K562 (cell line): ENCODE data around the gene FXYD3. TPM values are rescaled to one million over a fixed set of nuclear protein-coding genes. Genes with fewer than 3 reads are reported as not detected.

Experiments
- ATAC-seq: fragments of 200-7000 bp; cut with Tn5 transposase; 3 replicates; pipeline ENCODE4 v1.9.1; 2020; ENCODE audit warnings: moderate library complexity
- BruUV-seq: library from RNA; stranded (reverse); fragments of 400-500 nt; replicated peaks from 2 replicates; lab custom pipeline; 2021; lab: Mats Ljungman, UMichigan
- CTCF ChIA-PET: fragments of 300-600 bp; formaldehyde crosslinking; extraction: SDS; loops from one replicate; lab custom pipeline; 2021; ENCODE audit warnings: low intra/inter-chr PET ratio; lab: Yijun Ruan, JAX
- POLR2A ChIA-PET: fragments of 300-600, 350-650 bp; sonication (Branson Sonifier 250); formaldehyde crosslinking; extraction: SDS; loops from one replicate; lab custom pipeline; 2021; ENCODE audit warnings: antibody characterized with exemption, inconsistent platforms; lab: Yijun Ruan, JAX
- DNase-seq, 4 experiments: peaks; one replicate each; pipeline versions ENCODE4 v3.0.0 to v3.0.0-alpha.2; 2011 to 2018; ENCODE audit warnings: low spot score in 3 of 4, mixed read lengths in 3 of 4; ENCODE audit errors: extremely low read depth in 1 of 4
- FAIRE-seq: peaks from 2 replicates; lab custom pipeline; 2011; peaks lifted over from hg19 to GRCh38; lab: Jason Lieb, UNC
- H2AFZ ChIP-seq: 2 replicates; pipeline ENCODE4 v1.6.0; 2011; ENCODE audit warnings: low read depth, low read length, control low read depth, inconsistent platforms
- H3K27ac ChIP-seq: fragments of 200-600 bp; 3 replicates; pipeline ENCODE4 v1.8.0; 2011; ENCODE audit warnings: low read depth, mild to moderate bottlenecking, control low read depth, inconsistent platforms, low read length, moderate library complexity, mixed read lengths; ENCODE audit errors: extremely low read depth
- H3K27me3 ChIP-seq, 2 experiments: fragments of 300-600 bp in 1 of 2; 2 replicates in 1 of 2; 3 replicates in 1 of 2; pipeline versions ENCODE4 v1.6.0 to v1.8.0; 2011; ENCODE audit warnings: inconsistent platforms in 2 of 2, low read length in 2 of 2, mild to moderate bottlenecking in 1 of 2, mixed read lengths in 1 of 2, moderate library complexity in 1 of 2; ENCODE audit not compliant: control insufficient read depth in 2 of 2, insufficient read depth in 2 of 2
- H3K36me3 ChIP-seq: fragments of 300-600 bp; 3 replicates; pipeline ENCODE4 v1.8.0; 2011; ENCODE audit warnings: mild to moderate bottlenecking, low read length, inconsistent platforms; ENCODE audit not compliant: control insufficient read depth, insufficient read depth
- H3K4me1 ChIP-seq, 2 experiments: fragments of 200-600 bp in 1 of 2; replicated peaks in 1 of 2; 2 replicates in 1 of 2; 3 replicates in 1 of 2; pipeline versions ENCODE4 v1.5.1 to v1.8.0; 2011; ENCODE audit warnings: inconsistent platforms in 2 of 2, low read length in 2 of 2, mild to moderate bottlenecking in 1 of 2, mixed read lengths in 1 of 2, moderate library complexity in 1 of 2; ENCODE audit not compliant: control insufficient read depth in 2 of 2, insufficient read depth in 2 of 2
- H3K4me2 ChIP-seq: 2 replicates; pipeline ENCODE4 v1.6.1; 2011; ENCODE audit warnings: low read length, control low read depth, inconsistent platforms, mixed read lengths; ENCODE audit not compliant: insufficient read depth
- H3K4me3 ChIP-seq: fragments of 200-600 bp; sonication (generic), shearing (Covaris generic); 2 replicates; pipeline ENCODE4 v1.5.1; 2016; ENCODE audit warnings: control low read depth, inconsistent platforms
- H3K79me2 ChIP-seq: fragments of 200-600 bp; 3 replicates; pipeline ENCODE4 v1.8.0; 2011; ENCODE audit warnings: low read length, inconsistent platforms; ENCODE audit not compliant: control insufficient read depth, insufficient read depth
- H3K9ac ChIP-seq, 2 experiments: 2 replicates each; pipeline versions ENCODE4 v1.6.0 to v1.6.1; 2011; ENCODE audit warnings: low read depth in 2 of 2, low read length in 2 of 2, control low read depth in 1 of 2, inconsistent platforms in 1 of 2, mild to moderate bottlenecking in 1 of 2, mixed read lengths in 1 of 2; ENCODE audit not compliant: insufficient read depth in 1 of 2
- H3K9me1 ChIP-seq: one replicate; pipeline ENCODE4 v1.6.0; 2011; ENCODE audit warnings: inconsistent platforms, mild to moderate bottlenecking, low read length, moderate library complexity; ENCODE audit not compliant: control insufficient read depth, insufficient read depth
- H3K9me3 ChIP-seq: replicated peaks from 2 replicates; pipeline ENCODE4 v1.5.1; 2011; ENCODE audit warnings: low read depth, low read length, inconsistent platforms; ENCODE audit not compliant: control insufficient read depth, insufficient read depth
- H4K20me1 ChIP-seq: replicated peaks from 2 replicates; pipeline ENCODE4 v1.6.1; 2011; ENCODE audit warnings: low read length, inconsistent platforms, mixed read lengths; ENCODE audit not compliant: control insufficient read depth, insufficient read depth
- E2F3 ChIP-seq: fragments of 250-450 bp; sonication (Bioruptor Pico); IDR thresholded peaks from 2 replicates; pipeline ENCODE4 v1.4.0; 2020; ENCODE audit warnings: mild to moderate bottlenecking
- ELF2 ChIP-seq: fragments of 250-450 bp; sonication (Bioruptor Pico); IDR thresholded peaks from 2 replicates; pipeline ENCODE4 v1.5.0; 2021; ENCODE audit warnings: mild to moderate bottlenecking
- EP400 ChIP-seq: fragments of 450-650 bp; IDR thresholded peaks from 2 replicates; pipeline ENCODE4 v1.6.1; 2017; ENCODE audit warnings: antibody characterized with exemption, mild to moderate bottlenecking, moderate library complexity
- GABPB1 ChIP-seq: sonication (generic); formaldehyde crosslinking; IDR thresholded peaks from 2 replicates; pipeline ENCODE4 v1.8.0; 2022; ENCODE audit warnings: mild to moderate bottlenecking, missing genetic modification reagents
- HDGF ChIP-seq: fragments of 450-650 bp; IDR thresholded peaks from 2 replicates; pipeline ENCODE4 v1.6.1; 2016
- HOXB6 ChIP-seq: fragments of 250-450 bp; sonication (Bioruptor Pico); IDR thresholded peaks from 2 replicates; pipeline ENCODE4 v1.5.1; 2022; ENCODE audit warnings: mild to moderate bottlenecking, borderline replicate concordance
- MTA2 ChIP-seq: fragments of 450-650 bp; IDR thresholded peaks from 2 replicates; pipeline ENCODE4 v1.6.1; 2016; ENCODE audit warnings: low read depth
- NCOA6 ChIP-seq: fragments of 450-650 bp; IDR thresholded peaks from 2 replicates; pipeline ENCODE4 v1.6.1; 2017; ENCODE audit warnings: mild to moderate bottlenecking
- NFIC ChIP-seq: fragments of 450-650 bp; IDR thresholded peaks from 2 replicates; pipeline ENCODE4 v1.6.1; 2017; ENCODE audit warnings: mild to moderate bottlenecking, inconsistent platforms
- SRSF1 ChIP-seq: fragments of 200-400 bp; formaldehyde crosslinking; IDR thresholded peaks from 2 replicates; pipeline ENCODE4 v1.6.1; 2017; ENCODE audit warnings: mild to moderate bottlenecking, low read depth, low read length, moderate library complexity
- ZNF23 ChIP-seq: fragments of 250-450 bp; sonication (Bioruptor Pico); IDR thresholded peaks from 2 replicates; pipeline ENCODE4 v1.4.0; 2020; ENCODE audit warnings: mild to moderate bottlenecking
- WGBS: fragments of 100-300 bp; shearing (Covaris generic); methylation state at CpG from one replicate; pipeline ENCODE4 v1.1.6; 2016; ENCODE audit warnings: low coverage, mixed read lengths; ENCODE audit not compliant: insufficient coverage; ENCODE audit errors: missing lambda C conversion rate; 5-methylcytosine and 5-hydroxymethylcytosine counted together
- in situ Hi-C: fragments of 300-500 bp; cut with MboI; formaldehyde crosslinking; loops from 4 replicates; pipeline ENCODE4 v1.15.0; 2018; ENCODE audit warnings: inconsistent platforms, mixed read lengths
- intact Hi-C: fragments of 100-400 bp; cut with micrococcal nuclease; formaldehyde crosslinking; loops from 2 replicates; pipeline ENCODE4 v1.14.2; 2022
- polyA plus RNA-seq, 8 experiments: library from polyadenylated mRNA; depleted of rRNA in 4 of 8; stranded (reverse) in 5 of 8; unstranded in 3 of 8; fragments of >200 nt; fragmentation: Nextera tagmentation in 2 of 8; fragmentation: Illumina TruSeq in 1 of 8; extraction: Ambion mirVana in 2 of 8; extraction: Trizol in 1 of 8; gene quantifications; 2 replicates each; pipeline versions ENCODE4 v1.2.1 to v1.2.3, GENCODE V29; 2011 to 2014; ENCODE audit warnings: inconsistent platforms in 1 of 8, missing spikeins in 1 of 8
- total RNA-seq, 7 experiments: library from RNA; depleted of rRNA in 6 of 7; stranded (reverse); fragments of >200 nt in 6 of 7; fragmentation: Illumina TruSeq in 2 of 7; extraction: Trizol in 2 of 7; gene quantifications; 2 replicates each; pipeline versions ENCODE4 v1.2.1 to v1.2.3, GENCODE V29; 2011 to 2021; ENCODE audit warnings: low replicate concordance in 1 of 7
- TF ChIP-seq, protein P1 (sequence below): fragments of 450-650 bp; IDR thresholded peaks from 2 replicates; pipeline ENCODE4 v1.6.1; 2014; ENCODE audit warnings: low read depth, mild to moderate bottlenecking, moderate library complexity, borderline replicate concordance
- TF ChIP-seq, protein P2 (sequence below), 2 experiments: fragments of 150-350 bp in 1 of 2; IDR thresholded peaks; 2 replicates each; pipeline ENCODE4 v1.6.1; 2012 to 2016; ENCODE audit warnings: low read depth in 2 of 2, low read length in 2 of 2, mild to moderate bottlenecking in 1 of 2, moderate library complexity in 1 of 2
- TF ChIP-seq, protein P3 (sequence below): sonication (generic); formaldehyde crosslinking; IDR thresholded peaks from 2 replicates; pipeline ENCODE4 v1.8.0; 2022; ENCODE audit warnings: missing genetic modification reagents, mild to moderate bottlenecking, borderline replicate concordance

FXYD3 gene
- total and polyA plus RNA-seq, 9 of the 15 experiments (the other 6 are each of a cell fraction or from before 2014, with no cell fraction given) = 0.24 TPM; not detected in 8

DNA sequence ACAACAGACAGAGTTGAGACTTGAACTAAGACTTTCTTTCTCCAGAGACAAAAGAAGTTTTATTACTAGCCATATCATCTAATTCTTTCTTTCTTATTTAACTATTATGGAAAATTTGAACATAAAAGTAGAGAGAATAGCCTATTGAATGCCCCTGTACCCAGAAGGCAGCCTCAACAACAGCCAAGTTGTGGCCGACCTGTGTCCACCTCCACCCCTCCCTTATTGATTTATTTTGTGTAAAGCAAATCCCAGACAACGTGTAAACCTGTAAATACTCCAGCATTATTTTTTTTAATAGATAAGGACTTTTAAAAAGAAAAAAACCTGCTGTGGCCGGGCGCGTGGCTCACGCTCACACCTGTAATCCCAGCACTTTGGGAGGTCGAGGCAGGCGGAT lies 26.1 kb upstream of the FXYD3 start:
- intact Hi-C loops (no loop called here), in situ Hi-C loops (no loop called here)
- H3K4me3 ChIP-seq = no peak overlapping the region
- no peak overlapping the region for H3K4me2 ChIP-seq
- TF ChIP-seq NCOA6 = no peak
- no peak for TF ChIP-seq SRSF1
- TF ChIP-seq ELF2 = no peak
- no peak for TF ChIP-seq GABPB1 (CRISPR knock-in tag)
- TF ChIP-seq EP400 = no peak
- no peak for TF ChIP-seq E2F3 (CRISPR knock-in tag)
- no peak for TF ChIP-seq HOXB6 (CRISPR knock-in tag)
- TF ChIP-seq, protein P1, sequence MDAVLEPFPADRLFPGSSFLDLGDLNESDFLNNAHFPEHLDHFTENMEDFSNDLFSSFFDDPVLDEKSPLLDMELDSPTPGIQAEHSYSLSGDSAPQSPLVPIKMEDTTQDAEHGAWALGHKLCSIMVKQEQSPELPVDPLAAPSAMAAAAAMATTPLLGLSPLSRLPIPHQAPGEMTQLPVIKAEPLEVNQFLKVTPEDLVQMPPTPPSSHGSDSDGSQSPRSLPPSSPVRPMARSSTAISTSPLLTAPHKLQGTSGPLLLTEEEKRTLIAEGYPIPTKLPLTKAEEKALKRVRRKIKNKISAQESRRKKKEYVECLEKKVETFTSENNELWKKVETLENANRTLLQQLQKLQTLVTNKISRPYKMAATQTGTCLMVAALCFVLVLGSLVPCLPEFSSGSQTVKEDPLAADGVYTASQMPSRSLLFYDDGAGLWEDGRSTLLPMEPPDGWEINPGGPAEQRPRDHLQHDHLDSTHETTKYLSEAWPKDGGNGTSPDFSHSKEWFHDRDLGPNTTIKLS = no peak
- TF ChIP-seq, protein P2, sequence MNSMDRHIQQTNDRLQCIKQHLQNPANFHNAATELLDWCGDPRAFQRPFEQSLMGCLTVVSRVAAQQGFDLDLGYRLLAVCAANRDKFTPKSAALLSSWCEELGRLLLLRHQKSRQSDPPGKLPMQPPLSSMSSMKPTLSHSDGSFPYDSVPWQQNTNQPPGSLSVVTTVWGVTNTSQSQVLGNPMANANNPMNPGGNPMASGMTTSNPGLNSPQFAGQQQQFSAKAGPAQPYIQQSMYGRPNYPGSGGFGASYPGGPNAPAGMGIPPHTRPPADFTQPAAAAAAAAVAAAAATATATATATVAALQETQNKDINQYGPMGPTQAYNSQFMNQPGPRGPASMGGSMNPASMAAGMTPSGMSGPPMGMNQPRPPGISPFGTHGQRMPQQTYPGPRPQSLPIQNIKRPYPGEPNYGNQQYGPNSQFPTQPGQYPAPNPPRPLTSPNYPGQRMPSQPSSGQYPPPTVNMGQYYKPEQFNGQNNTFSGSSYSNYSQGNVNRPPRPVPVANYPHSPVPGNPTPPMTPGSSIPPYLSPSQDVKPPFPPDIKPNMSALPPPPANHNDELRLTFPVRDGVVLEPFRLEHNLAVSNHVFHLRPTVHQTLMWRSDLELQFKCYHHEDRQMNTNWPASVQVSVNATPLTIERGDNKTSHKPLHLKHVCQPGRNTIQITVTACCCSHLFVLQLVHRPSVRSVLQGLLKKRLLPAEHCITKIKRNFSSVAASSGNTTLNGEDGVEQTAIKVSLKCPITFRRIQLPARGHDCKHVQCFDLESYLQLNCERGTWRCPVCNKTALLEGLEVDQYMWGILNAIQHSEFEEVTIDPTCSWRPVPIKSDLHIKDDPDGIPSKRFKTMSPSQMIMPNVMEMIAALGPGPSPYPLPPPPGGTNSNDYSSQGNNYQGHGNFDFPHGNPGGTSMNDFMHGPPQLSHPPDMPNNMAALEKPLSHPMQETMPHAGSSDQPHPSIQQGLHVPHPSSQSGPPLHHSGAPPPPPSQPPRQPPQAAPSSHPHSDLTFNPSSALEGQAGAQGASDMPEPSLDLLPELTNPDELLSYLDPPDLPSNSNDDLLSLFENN (IDR thresholded peaks at IDR 0.05; ENCODE audit: low read depth in 2 of 2, low read length in 2 of 2) = no peak
- TF ChIP-seq NFIC = no peak
- TF ChIP-seq, protein P3, sequence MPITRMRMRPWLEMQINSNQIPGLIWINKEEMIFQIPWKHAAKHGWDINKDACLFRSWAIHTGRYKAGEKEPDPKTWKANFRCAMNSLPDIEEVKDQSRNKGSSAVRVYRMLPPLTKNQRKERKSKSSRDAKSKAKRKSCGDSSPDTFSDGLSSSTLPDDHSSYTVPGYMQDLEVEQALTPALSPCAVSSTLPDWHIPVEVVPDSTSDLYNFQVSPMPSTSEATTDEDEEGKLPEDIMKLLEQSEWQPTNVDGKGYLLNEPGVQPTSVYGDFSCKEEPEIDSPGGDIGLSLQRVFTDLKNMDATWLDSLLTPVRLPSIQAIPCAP (CRISPR knock-in tag) = no peak
- no peak for TF ChIP-seq HDGF
- TF ChIP-seq ZNF23 (CRISPR knock-in tag) = no peak
- no peak for TF ChIP-seq MTA2
- POLR2A ChIA-PET = interaction anchor here (0.6 kb wide), 1 partner anchor 440 kb away, joined by 3 read pairs; no protein-coding TSS in a partner anchor
- no peak overlapping the region for H2AFZ ChIP-seq
- no TSS peak for BruUV-seq
- no peak overlapping the region for H3K27ac ChIP-seq
- WGBS = 50% methylated on average over 8 of the region's 8 CpGs
- CTCF ChIA-PET = interaction anchor here (1.0 to 1.1 kb wide), 2 partner anchors 23 to 45 kb away, joined by 3 to 5 read pairs; no protein-coding TSS in a partner anchor
- no peak overlapping the region for H3K9ac ChIP-seq
- no peaks in the 10 kb centered on the region for H3K79me2 ChIP-seq
- no peaks in the 10 kb centered on the region for H4K20me1 ChIP-seq
- peaks cover 0 to 4% of the 10 kb centered on the region in 2 experiments; a peak in 1 of 5 replicates for H3K27me3 ChIP-seq
- H3K9me3 ChIP-seq = no peaks in the 10 kb centered on the region
- no peaks in the 10 kb centered on the region for H3K36me3 ChIP-seq
- no peak for DNase-seq
- no peak for FAIRE-seq
- no peak for ATAC-seq
- H3K4me1 ChIP-seq = peaks cover 10 to 38% of the 10 kb centered on the region in 2 experiments; a peak in 4 of 5 replicates
- H3K9me1 ChIP-seq = no peaks in the 10 kb centered on the region
